DMS79 treated with DMSO at 0.1 percent for 48 hours (cell line): Measurements from ENCODE around the gene UBAC2.

ENCODE experiments used
- DNase-seq: peaks from one replicate; lab custom pipeline; 2025; lab: John Stamatoyannopoulos, UW

Gene UBAC2

GRCh38 chr13:99340638-99341037, 140.0 kb downstream of the UBAC2 start:
- no peak for DNase-seq

GRCh38 chr13:99341969-99342722, 141.5 kb downstream of the UBAC2 start:
- no peak for DNase-seq

- DNase-seq, result no peak
Measured at GRCh38 chr13:99342723-99343315, 142.2 kb downstream of the UBAC2 start.

GRCh38 chr13:99344610-99345208, 144.1 kb downstream of the UBAC2 start:
- no peak for DNase-seq

GRCh38 chr13:99345345-99345744, 144.7 kb downstream of the UBAC2 start:
- DNase-seq, result no peak

GRCh38 chr13:99346335-99347042, 145.8 kb downstream of the UBAC2 start:
- no peak for DNase-seq

- DNase-seq, result no peak
Measured at GRCh38 chr13:99347335-99347878, 146.8 kb downstream of the UBAC2 start.

- no peak for DNase-seq
Measured at GRCh38 chr13:99347911-99348451, 147.3 kb downstream of the UBAC2 start.

GRCh38 chr13:99350191-99350590, 149.5 kb downstream of the UBAC2 start:
- no peak for DNase-seq

GRCh38 chr13:99351772-99352171, 151.1 kb downstream of the UBAC2 start:
- DNase-seq, result no peak

GRCh38 chr13:99352351-99353245, 151.9 kb downstream of the UBAC2 start:
- no peak for DNase-seq

GRCh38 chr13:99353246-99353600, 152.6 kb downstream of the UBAC2 start:
- no peak for DNase-seq

- no peak for DNase-seq
Measured at GRCh38 chr13:99353836-99354235, 153.2 kb downstream of the UBAC2 start.

GRCh38 chr13:99354371-99354951, 153.8 kb downstream of the UBAC2 start:
- DNase-seq, result no peak

- DNase-seq, result no peak
Measured at GRCh38 chr13:99355267-99356011, 154.8 kb downstream of the UBAC2 start.

- DNase-seq, result no peak
Measured at GRCh38 chr13:99356012-99356261, 155.3 kb downstream of the UBAC2 start.

- DNase-seq, result no peak
Measured at GRCh38 chr13:99356262-99357091, 155.8 kb downstream of the UBAC2 start.

GRCh38 chr13:99357131-99357596, 156.5 kb downstream of the UBAC2 start:
- no peak for DNase-seq

GRCh38 chr13:99357941-99358340, 157.3 kb downstream of the UBAC2 start:
- DNase-seq, result no peak
